ENCODE measurements around the gene PTPRU. TPM values are rescaled to one million over a fixed set of nuclear protein-coding genes. Genes with fewer than 3 reads are reported as not detected.
"Not testable (repeated sequence)": the region's sequence is repeated elsewhere in the genome, so short reads cannot be mapped to it uniquely, and the experiment has no call there.

Gene PTPRU
- total RNA-seq, 1 experiment from 2014 or later, result 0.72 TPM

DNA sequence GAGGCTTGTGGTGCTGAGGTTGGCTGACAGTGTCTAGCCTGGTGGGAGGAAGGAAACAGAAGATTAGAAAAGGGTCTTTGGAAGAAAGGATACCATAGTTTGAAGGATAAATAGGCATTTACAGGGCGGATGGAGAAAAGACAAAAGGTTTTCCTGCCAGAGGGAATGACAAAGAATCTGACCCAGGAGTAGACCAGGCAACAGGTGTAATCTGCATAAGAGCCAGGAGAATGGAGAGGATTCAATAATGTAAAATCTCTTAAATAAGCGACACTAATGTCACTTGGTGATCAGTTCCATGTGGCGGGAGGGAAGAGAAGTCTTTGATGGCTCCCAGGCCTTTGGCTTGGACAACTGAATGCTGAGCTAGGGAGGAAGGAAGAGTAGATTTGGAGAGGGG lies 15.0 kb upstream of the PTPRU start:
- H3K36me3 ChIP-seq (ENCODE audit: control insufficient read depth, insufficient read depth, low read length), result no peaks in the 10 kb centered on the region
- DNase-seq (ENCODE audit: low read depth, low spot score) (no peak), ATAC-seq (no peak)
- no peaks in the 10 kb centered on the region for H3K27me3 ChIP-seq (ENCODE audit: control insufficient read depth, insufficient read depth, low read length)
- in situ Hi-C loops (cut with HindIII; ENCODE audit: low pct_unique_long_range_greater_than_20kb, low sequenced_read_pairs) (no loop called here), intact Hi-C loops (cut with micrococcal nuclease; ENCODE audit: unreplicated experiment) (no loop called here)
- no peaks in the 10 kb centered on the region for H3K4me1 ChIP-seq (ENCODE audit: control insufficient read depth, insufficient read depth, low read length)
- CTCF ChIA-PET, result no interaction called here
- POLR2A ChIA-PET, result no interaction called here
- no TSS peak for BruUV-seq (replicated peaks)
- no peaks in the 10 kb centered on the region for H3K9me3 ChIP-seq (ENCODE audit: control insufficient read depth, insufficient read depth, low read depth, low read length)
- H3K27ac ChIP-seq (ENCODE audit: low read length), result no peak overlapping the region
- no peak overlapping the region for H3K4me3 ChIP-seq (ENCODE audit: low read depth in 2 of 2, low read length in 2 of 2)
- TF ChIP-seq TCF7L2 (IDR thresholded peaks at IDR 0.05; ENCODE audit: low read depth, low read length) (no peak), SIN3A (IDR thresholded peaks at IDR 0.05; ENCODE audit: borderline replicate concordance, insufficient read depth, low read depth, low read length) (no peak), POLR2AphosphoS5 (IDR thresholded peaks at IDR 0.05; ENCODE audit: low read depth, low read length) (no peak)
- TF ChIP-seq, protein P1, sequence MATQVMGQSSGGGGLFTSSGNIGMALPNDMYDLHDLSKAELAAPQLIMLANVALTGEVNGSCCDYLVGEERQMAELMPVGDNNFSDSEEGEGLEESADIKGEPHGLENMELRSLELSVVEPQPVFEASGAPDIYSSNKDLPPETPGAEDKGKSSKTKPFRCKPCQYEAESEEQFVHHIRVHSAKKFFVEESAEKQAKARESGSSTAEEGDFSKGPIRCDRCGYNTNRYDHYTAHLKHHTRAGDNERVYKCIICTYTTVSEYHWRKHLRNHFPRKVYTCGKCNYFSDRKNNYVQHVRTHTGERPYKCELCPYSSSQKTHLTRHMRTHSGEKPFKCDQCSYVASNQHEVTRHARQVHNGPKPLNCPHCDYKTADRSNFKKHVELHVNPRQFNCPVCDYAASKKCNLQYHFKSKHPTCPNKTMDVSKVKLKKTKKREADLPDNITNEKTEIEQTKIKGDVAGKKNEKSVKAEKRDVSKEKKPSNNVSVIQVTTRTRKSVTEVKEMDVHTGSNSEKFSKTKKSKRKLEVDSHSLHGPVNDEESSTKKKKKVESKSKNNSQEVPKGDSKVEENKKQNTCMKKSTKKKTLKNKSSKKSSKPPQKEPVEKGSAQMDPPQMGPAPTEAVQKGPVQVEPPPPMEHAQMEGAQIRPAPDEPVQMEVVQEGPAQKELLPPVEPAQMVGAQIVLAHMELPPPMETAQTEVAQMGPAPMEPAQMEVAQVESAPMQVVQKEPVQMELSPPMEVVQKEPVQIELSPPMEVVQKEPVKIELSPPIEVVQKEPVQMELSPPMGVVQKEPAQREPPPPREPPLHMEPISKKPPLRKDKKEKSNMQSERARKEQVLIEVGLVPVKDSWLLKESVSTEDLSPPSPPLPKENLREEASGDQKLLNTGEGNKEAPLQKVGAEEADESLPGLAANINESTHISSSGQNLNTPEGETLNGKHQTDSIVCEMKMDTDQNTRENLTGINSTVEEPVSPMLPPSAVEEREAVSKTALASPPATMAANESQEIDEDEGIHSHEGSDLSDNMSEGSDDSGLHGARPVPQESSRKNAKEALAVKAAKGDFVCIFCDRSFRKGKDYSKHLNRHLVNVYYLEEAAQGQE (IDR thresholded peaks at IDR 0.05; ENCODE audit: insufficient read depth in 1 of 2, low read depth in 2 of 2, low read length in 1 of 2), result no peak
- TF ChIP-seq, protein P2, sequence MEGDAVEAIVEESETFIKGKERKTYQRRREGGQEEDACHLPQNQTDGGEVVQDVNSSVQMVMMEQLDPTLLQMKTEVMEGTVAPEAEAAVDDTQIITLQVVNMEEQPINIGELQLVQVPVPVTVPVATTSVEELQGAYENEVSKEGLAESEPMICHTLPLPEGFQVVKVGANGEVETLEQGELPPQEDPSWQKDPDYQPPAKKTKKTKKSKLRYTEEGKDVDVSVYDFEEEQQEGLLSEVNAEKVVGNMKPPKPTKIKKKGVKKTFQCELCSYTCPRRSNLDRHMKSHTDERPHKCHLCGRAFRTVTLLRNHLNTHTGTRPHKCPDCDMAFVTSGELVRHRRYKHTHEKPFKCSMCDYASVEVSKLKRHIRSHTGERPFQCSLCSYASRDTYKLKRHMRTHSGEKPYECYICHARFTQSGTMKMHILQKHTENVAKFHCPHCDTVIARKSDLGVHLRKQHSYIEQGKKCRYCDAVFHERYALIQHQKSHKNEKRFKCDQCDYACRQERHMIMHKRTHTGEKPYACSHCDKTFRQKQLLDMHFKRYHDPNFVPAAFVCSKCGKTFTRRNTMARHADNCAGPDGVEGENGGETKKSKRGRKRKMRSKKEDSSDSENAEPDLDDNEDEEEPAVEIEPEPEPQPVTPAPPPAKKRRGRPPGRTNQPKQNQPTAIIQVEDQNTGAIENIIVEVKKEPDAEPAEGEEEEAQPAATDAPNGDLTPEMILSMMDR (IDR thresholded peaks at IDR 0.05), result no peak

DNA sequence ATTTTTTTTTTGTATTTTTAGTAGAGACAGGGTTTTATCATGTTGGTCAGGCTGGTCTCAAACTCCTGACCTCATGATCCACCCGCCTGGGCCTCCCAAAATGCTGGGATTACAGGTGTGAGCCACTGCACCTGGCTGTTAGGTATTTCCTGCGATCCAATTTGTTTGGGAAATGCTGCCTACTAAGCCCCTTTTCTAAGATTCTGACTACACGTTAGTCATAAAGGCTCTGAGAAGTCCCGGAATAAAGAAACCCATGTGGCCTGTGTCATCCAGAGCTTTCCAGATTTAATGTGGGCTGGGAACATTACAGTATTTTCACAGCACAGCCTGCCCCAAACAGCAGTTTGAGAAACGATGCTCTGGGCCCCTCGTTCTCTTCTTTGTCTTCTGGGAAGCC lies 14.1 kb upstream of the PTPRU start:
- H3K27me3 ChIP-seq (ENCODE audit: control insufficient read depth, insufficient read depth, low read length); H3K36me3 ChIP-seq (ENCODE audit: control insufficient read depth, insufficient read depth, low read length); in situ Hi-C loops (cut with HindIII; ENCODE audit: low pct_unique_long_range_greater_than_20kb, low sequenced_read_pairs); H3K27ac ChIP-seq (ENCODE audit: low read length); POLR2A ChIA-PET; H3K4me3 ChIP-seq (ENCODE audit: low read depth in 2 of 2, low read length in 2 of 2); H3K4me1 ChIP-seq (ENCODE audit: control insufficient read depth, insufficient read depth, low read length); BruUV-seq (replicated peaks); H3K9me3 ChIP-seq (ENCODE audit: control insufficient read depth, insufficient read depth, low read depth, low read length); DNase-seq (ENCODE audit: low read depth, low spot score); CTCF ChIA-PET; ATAC-seq; intact Hi-C loops (cut with micrococcal nuclease; ENCODE audit: unreplicated experiment): not testable (repeated sequence)

DNA sequence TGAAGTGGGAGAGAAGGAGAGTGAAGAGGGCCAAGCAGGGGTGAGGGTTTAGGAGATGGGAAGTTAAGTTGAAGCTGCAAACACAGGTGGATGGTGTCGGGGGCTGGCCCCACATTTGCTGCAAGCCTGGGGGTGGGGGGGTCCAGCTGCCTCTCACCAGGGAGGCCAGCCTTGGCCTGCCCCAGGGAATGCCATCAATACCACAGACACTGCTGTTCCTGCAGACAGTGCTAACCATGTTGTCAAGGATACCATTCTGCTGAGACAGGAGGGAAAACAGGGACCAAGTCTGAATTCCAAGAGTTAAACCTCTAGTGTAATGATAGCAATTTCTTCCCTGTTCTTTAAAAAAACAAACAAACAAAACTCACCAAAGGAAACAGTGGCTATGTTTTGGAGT lies 13.6 kb upstream of the PTPRU start:
- Histone ChIP-seq H3K4me1 (ENCODE audit: control insufficient read depth, insufficient read depth, low read length) (no peaks in the 10 kb centered on the region), H3K27ac (ENCODE audit: low read length) (no peak overlapping the region), H3K27me3 (ENCODE audit: control insufficient read depth, insufficient read depth, low read length) (no peaks in the 10 kb centered on the region), H3K36me3 (ENCODE audit: control insufficient read depth, insufficient read depth, low read length) (no peaks in the 10 kb centered on the region), H3K9me3 (ENCODE audit: control insufficient read depth, insufficient read depth, low read depth, low read length) (no peaks in the 10 kb centered on the region), H3K4me3 (ENCODE audit: low read depth in 2 of 2, low read length in 2 of 2) (no peak overlapping the region)
- TF ChIP-seq SIN3A (IDR thresholded peaks at IDR 0.05; ENCODE audit: borderline replicate concordance, insufficient read depth, low read depth, low read length) (no peak), TCF7L2 (IDR thresholded peaks at IDR 0.05; ENCODE audit: low read depth, low read length) (no peak), POLR2AphosphoS5 (IDR thresholded peaks at IDR 0.05; ENCODE audit: low read depth, low read length) (no peak)
- TF ChIP-seq, protein P2 (IDR thresholded peaks at IDR 0.05), result no peak
- TF ChIP-seq, protein P1 (IDR thresholded peaks at IDR 0.05; ENCODE audit: insufficient read depth in 1 of 2, low read depth in 2 of 2, low read length in 1 of 2), result no peak
- in situ Hi-C loops (cut with HindIII; ENCODE audit: low pct_unique_long_range_greater_than_20kb, low sequenced_read_pairs) (no loop called here), intact Hi-C loops (cut with micrococcal nuclease; ENCODE audit: unreplicated experiment) (no loop called here)
- ChIA-PET POLR2A (no interaction called here), CTCF (no interaction called here)
- ATAC-seq (no peak), DNase-seq (ENCODE audit: low read depth, low spot score) (no peak)
- BruUV-seq (replicated peaks), result no TSS peak
